Effector memory CD8-positive, alpha-beta T cell (primary cell): ENCODE results near the gene BLACAT1.
A peak's percentile ranks its signal among the peaks of the same experiment; 100 is the strongest.

Experiments
- ATAC-seq: fragments of 150-1000 bp; cut with Tn5 transposase; replicated peaks from 2 replicates; pipeline ENCODE4 v1.10.0; 2021; ENCODE audit warnings: mild to moderate bottlenecking, moderate library complexity
- DNase-seq, 3 experiments: peaks; one replicate each; pipeline ENCODE4 v3.0.0; 2021
- H3K27ac Mint-ChIP-seq, 2 donors: one replicate each; pipeline ENCODE4 v1.8.0; 2022; ENCODE audit warnings: mild to moderate bottlenecking in 2 of 2, mixed read lengths in 2 of 2, moderate library complexity in 2 of 2
- H3K27me3 Mint-ChIP-seq, 2 donors: one replicate each; pipeline ENCODE4 v1.8.0; 2022; ENCODE audit warnings: mixed read lengths in 2 of 2
- H3K36me3 Mint-ChIP-seq: one replicate; pipeline ENCODE4 v1.8.0; 2022; ENCODE audit warnings: mild to moderate bottlenecking, moderate library complexity, mixed read lengths; ENCODE audit not compliant: insufficient read depth
- H3K4me1 Mint-ChIP-seq, 2 donors: one replicate each; pipeline ENCODE4 v1.8.0; 2022; ENCODE audit warnings: low read depth in 2 of 2, mixed read lengths in 2 of 2
- H3K4me3 Mint-ChIP-seq, 2 donors: one replicate each; pipeline ENCODE4 v1.8.0; 2022; ENCODE audit warnings: mild to moderate bottlenecking in 2 of 2, mixed read lengths in 2 of 2, moderate library complexity in 2 of 2
- H3K9me3 Mint-ChIP-seq, 2 donors: one replicate each; pipeline ENCODE4 v1.8.0; 2022; ENCODE audit warnings: mixed read lengths in 2 of 2
- total RNA-seq, 9 experiments: gene quantifications; one replicate each; lab custom pipeline; 2026; lab: John Stamatoyannopoulos, UW

BLACAT1 gene
- total RNA-seq: 0 to 2.1 (median 0.30) reads per million in 9 experiments

DNA sequence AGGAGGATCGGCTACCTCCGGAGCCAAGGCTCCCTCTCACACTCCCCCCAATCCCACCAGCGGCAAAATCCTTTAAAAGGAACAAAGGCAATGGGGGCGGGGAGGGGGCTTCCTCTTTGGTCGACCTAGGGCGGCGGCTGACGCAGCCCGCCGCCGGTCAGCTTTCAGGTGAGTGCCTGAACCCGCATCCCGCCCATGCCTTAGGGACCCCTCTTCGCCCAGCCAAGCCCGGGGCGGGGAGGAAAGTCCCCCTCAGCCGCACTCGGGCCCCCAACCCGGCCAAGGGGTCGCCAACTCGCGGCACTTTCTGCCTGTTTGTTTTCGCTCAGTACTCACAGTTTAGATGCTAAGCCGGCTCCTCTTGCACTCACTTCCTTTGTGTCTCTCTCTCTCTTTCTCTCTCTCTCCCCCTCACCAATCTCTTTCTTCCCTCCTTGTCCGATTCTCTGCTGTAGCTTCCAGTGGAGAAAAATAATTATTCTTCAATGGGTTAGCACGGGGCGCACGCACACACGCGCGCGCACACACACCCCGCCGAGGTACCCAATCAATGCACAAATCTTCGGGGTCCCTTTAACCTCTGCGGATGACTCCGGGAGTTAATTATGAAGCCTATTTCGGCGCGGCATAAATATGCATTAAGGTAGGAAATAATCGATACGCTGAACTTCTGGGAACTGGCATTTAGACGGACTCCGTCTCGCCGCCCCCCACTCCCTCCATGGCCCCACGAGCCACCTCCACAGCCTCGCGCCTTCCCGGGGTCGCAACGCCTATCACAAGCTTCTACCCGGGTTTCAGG lies at the start of gene BLACAT1:
Gene BLACAT1, minus strand, starts transcription at position 465 of the 802 bp plus-strand sequence.
- peaks cover 15 to 16% of the 10 kb centered on the region in 2 donors for H3K4me1 Mint-ChIP-seq
- peak within 1 kb of the TSS in 1 of 2 donors; percentile 61 for H3K27ac Mint-ChIP-seq
- ATAC-seq (peak; percentile 23), DNase-seq (no peak)
- no peaks in the 10 kb centered on the region for H3K9me3 Mint-ChIP-seq
- peaks cover 83 to 94% of the 10 kb centered on the region in 2 donors for H3K27me3 Mint-ChIP-seq
- H3K36me3 Mint-ChIP-seq: peaks cover 2% of the 10 kb centered on the region
- peak within 1 kb of the TSS; percentile 72 to 79 for H3K4me3 Mint-ChIP-seq

GRCh38 chr1:205505076-205505729 lies 49.4 kb upstream of the BLACAT1 start:
- no peak for DNase-seq
- Mint-ChIP-seq H3K27me3 (peaks cover 0 to 16% of the 10 kb centered on the region in 2 donors), H3K27ac (peak overlapping the region; percentile 10 to 90), H3K4me3 (peak overlapping the region; percentile 79 to 90), H3K36me3 (no peaks in the 10 kb centered on the region), H3K9me3 (no peaks in the 10 kb centered on the region), H3K4me1 (peaks cover 5 to 12% of the 10 kb centered on the region in 2 donors)
- no peak for ATAC-seq

DNA sequence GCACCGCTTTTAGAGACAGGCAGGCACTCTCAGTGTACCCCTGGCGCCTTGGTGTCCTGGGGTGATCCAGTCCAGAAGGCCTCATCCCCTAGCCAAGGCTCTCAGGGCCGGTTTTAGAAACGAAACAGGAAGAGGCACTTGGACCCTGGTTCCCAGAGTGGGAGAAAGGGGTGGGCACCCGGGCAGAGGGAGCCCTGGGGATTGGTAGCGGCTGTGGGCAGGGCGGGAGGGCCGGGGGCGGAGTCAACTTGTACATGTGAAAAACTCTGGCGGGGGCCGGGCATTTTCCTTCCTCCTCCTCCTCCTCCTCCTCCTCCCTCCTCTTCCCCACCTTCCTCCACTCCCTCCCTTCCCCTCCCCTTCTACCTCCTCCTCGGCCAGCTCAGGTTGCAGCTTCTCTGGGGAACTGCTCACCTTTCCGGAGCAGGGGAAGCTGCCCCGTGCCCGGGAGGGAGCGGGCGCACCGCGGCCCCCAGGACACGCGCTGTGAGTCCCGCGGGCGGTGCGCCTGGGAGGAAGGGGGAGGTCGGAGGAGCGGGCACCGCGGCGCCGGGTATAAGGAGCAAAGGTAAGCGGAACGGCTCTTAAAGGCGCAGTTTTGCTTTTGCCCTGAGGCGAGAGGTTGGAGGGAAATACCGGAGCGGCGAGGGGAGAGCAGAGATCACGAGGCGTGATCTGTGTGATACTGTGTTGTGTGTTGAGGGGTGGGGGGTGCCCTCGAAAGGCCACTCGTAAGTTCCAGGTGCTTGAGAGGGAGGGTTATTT lies 48.6 kb upstream of the BLACAT1 start, which contains the start of gene CDK18:
Gene CDK18, plus strand, starts transcription at position 359 of the 765 bp plus-strand sequence. CDS start 18,499 bp downstream, outside the sequence.
- DNase-seq (peak in 2 of 3 experiments; percentile 20), ATAC-seq (peak; percentile 78)
- H3K4me3 Mint-ChIP-seq: peak within 1 kb of the TSS; percentile 79 to 90
- no peaks in the 10 kb centered on the region for H3K36me3 Mint-ChIP-seq
- peak within 1 kb of the TSS; percentile 10 to 90 for H3K27ac Mint-ChIP-seq
- H3K27me3 Mint-ChIP-seq: peaks cover 0 to 16% of the 10 kb centered on the region in 2 donors
- H3K9me3 Mint-ChIP-seq: no peaks in the 10 kb centered on the region
- peaks cover 5 to 12% of the 10 kb centered on the region in 2 donors for H3K4me1 Mint-ChIP-seq

- ATAC-seq (no peak), DNase-seq (no peak)
- Mint-ChIP-seq H3K9me3 (no peaks in the 10 kb centered on the region), H3K27me3 (peaks cover 0 to 16% of the 10 kb centered on the region in 2 donors), H3K36me3 (no peaks in the 10 kb centered on the region), H3K4me3 (no peak overlapping the region), H3K4me1 (peaks cover 5 to 11% of the 10 kb centered on the region in 2 donors), H3K27ac (peak overlapping the region in 1 of 2 donors; percentile 15)
Observed at GRCh38 chr1:205502992-205503391, 47.1 kb upstream of the BLACAT1 start.

- Mint-ChIP-seq H3K9me3 (no peaks in the 10 kb centered on the region), H3K27me3 (peaks cover 0 to 14% of the 10 kb centered on the region in 2 donors), H3K36me3 (no peaks in the 10 kb centered on the region), H3K4me3 (no peak overlapping the region), H3K27ac (peak overlapping the region in 1 of 2 donors; percentile 15), H3K4me1 (peaks cover 5 to 11% of the 10 kb centered on the region in 2 donors)
- no peak for DNase-seq
- no peak for ATAC-seq
Observed at GRCh38 chr1:205502111-205502810, 46.4 kb upstream of the BLACAT1 start.

DNA sequence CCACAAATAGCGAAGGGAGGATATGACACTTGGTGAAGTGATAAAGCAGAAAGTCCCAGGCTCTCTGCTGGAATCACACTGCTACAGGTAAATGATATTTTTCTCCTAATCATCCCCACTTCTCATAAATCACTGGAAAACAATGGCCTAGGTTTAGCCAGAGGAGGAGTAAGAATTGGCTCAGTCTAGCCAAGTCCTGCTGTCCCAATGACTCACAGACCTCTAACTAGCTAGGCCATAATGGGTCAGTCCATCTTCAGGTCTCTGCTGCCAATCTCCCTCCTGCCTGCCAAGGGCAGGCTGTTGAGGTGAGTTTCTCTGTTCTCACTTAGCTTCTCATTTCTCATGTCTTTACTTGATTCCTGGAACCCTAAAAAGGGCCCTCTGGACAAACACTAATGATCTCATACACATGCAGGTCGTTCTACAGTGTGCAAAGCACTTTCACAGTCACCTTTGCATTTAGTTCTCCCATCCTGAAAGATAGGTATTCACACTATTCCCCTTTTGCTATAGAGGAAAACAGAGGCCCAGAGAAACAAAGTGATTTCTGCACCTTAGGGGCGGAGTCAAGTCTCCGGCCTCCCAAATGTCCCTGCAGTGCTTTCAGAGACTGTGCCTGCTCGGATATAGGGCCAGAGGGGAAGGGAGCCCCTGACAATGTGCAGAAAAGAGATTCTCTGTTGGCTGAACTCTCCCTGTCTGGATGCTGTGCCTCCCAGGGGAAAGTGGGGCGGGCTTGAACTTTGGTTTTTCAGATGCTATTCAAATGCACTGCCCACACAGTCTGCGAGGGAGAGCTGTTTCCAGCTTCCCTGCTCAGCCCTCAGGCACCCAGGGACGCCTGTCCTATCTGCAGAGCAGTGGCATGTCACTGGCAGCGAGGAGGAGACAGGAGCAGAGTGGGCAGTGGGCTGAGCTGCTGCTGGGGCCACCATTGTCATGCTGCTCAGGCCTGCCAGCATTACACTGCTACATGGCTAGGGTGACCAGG lies 44.7 kb upstream of the BLACAT1 start:
- Mint-ChIP-seq H3K27me3 (peaks cover 4 to 11% of the 10 kb centered on the region in 2 donors), H3K36me3 (no peaks in the 10 kb centered on the region), H3K4me1 (peaks cover 5 to 11% of the 10 kb centered on the region in 2 donors), H3K4me3 (no peak overlapping the region), H3K9me3 (no peaks in the 10 kb centered on the region), H3K27ac (no peak overlapping the region)
- DNase-seq (no peak), ATAC-seq (no peak)

GRCh38 chr1:205499789-205500188 lies 43.9 kb upstream of the BLACAT1 start:
- ATAC-seq (no peak), DNase-seq (no peak)
- Mint-ChIP-seq H3K27ac (no peak overlapping the region), H3K36me3 (no peaks in the 10 kb centered on the region), H3K4me3 (no peak overlapping the region), H3K9me3 (no peaks in the 10 kb centered on the region), H3K4me1 (peaks cover 5% of the 10 kb centered on the region in 2 donors), H3K27me3 (peaks cover 10 to 11% of the 10 kb centered on the region in 2 donors)

DNA sequence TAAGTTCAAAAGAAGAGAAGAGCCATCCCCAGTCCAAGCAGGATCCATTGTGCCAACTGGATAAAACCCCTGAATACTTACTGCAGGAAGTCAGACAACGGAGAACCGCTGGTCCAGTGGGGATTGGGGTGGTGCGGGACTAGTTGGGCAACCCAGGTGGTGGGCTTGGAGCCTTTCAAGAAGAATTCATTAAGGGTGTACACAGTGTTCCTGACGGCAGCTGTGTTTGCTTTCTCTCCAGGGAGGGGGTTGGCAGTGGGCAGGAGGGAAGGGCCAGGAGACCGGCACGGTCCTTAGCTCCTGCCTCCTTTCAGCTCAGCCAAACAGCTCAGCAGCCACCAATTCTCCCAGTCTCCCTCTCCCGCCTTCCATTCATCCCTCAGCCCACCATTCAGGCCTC lies 41.5 kb upstream of the BLACAT1 start:
- peaks cover 25 to 33% of the 10 kb centered on the region in 2 donors for H3K27me3 Mint-ChIP-seq
- ATAC-seq: no peak
- no peak overlapping the region for H3K27ac Mint-ChIP-seq
- H3K9me3 Mint-ChIP-seq: no peaks in the 10 kb centered on the region
- DNase-seq: no peak
- H3K4me3 Mint-ChIP-seq: no peak overlapping the region
- H3K4me1 Mint-ChIP-seq: no peaks in the 10 kb centered on the region
- no peaks in the 10 kb centered on the region for H3K36me3 Mint-ChIP-seq

- Mint-ChIP-seq H3K27ac (no peak overlapping the region), H3K27me3 (peaks cover 25 to 40% of the 10 kb centered on the region in 2 donors), H3K4me1 (no peaks in the 10 kb centered on the region), H3K4me3 (no peak overlapping the region), H3K36me3 (no peaks in the 10 kb centered on the region), H3K9me3 (no peaks in the 10 kb centered on the region)
- DNase-seq (no peak), ATAC-seq (no peak)
Observed at GRCh38 chr1:205496661-205497060, 40.8 kb upstream of the BLACAT1 start.

DNA sequence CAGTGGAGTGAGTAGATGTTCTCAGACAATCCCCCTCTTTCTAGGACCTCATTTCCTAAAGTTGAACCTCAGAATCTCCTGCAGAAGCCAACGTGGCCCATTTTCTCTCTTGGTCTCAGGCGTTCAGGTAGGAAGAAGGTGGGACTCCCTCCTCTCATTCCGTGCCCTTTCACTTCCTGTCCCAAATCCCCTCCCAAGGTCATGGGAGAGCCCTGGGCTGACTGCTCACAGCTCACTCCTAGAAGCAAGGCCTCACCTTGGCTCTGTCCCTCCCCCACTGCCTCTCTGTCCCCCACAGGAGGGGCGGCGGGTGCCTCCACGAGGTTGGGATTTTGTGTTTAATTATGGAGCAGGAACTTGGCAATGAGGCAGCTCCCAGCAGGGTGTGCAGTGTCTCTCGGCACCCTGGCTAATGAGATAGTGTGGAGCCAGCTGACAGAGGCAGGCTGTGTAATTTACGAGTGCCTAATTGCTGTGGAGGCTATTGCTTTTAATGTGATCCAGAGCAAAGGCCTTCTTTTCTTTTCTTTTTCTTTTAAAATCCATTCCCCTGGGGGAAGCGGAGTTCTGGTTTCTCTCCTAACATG lies 39.5 kb upstream of the BLACAT1 start:
- Mint-ChIP-seq H3K36me3 (no peaks in the 10 kb centered on the region), H3K27ac (no peak overlapping the region), H3K4me1 (no peaks in the 10 kb centered on the region), H3K4me3 (no peak overlapping the region), H3K27me3 (peaks cover 25 to 45% of the 10 kb centered on the region in 2 donors), H3K9me3 (no peaks in the 10 kb centered on the region)
- no peak for ATAC-seq
- no peak for DNase-seq

DNA sequence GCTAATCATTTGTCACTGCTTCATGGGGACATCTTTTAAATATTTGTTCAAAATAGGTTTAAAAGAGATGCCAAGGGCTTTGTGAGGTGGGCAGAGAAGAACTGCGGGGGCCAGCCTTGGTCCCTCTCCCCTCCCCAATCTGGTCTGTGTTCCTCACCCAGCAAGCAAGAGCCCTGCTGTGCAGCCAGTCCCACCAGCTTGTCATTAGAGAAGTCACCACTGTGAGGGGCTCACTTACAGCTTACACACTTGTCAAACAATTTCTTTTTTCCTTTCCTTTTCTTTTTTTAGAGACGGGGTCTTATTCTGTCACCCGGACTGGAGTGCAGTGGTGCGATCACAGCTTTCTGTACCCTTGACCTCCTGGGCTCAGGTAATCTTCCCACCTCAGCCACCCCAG lies 38.3 kb upstream of the BLACAT1 start:
- peaks cover 30 to 54% of the 10 kb centered on the region in 2 donors for H3K27me3 Mint-ChIP-seq
- no peaks in the 10 kb centered on the region for H3K9me3 Mint-ChIP-seq
- H3K36me3 Mint-ChIP-seq: no peaks in the 10 kb centered on the region
- ATAC-seq (no peak), DNase-seq (no peak)
- no peaks in the 10 kb centered on the region for H3K4me1 Mint-ChIP-seq
- H3K27ac Mint-ChIP-seq: no peak overlapping the region
- H3K4me3 Mint-ChIP-seq: no peak overlapping the region
